Esophagus squamous epithelium (tissue), 5 donors: ENCODE data around the gene CAMK1D. TPM values are rescaled to one million over a fixed set of nuclear protein-coding genes. Genes with fewer than 3 reads are reported as not detected.

Source experiments
- DNase-seq: peaks from one replicate; lab custom pipeline; 2025; lab: John Stamatoyannopoulos, UW
- H3K27ac ChIP-seq, 4 donors: fragments of 200-600 bp; sonication (generic); one replicate each; pipeline ENCODE4 v1.5.1; 2016 to 2019; ENCODE audit warnings: mild to moderate bottlenecking in 1 of 4
- H3K27me3 ChIP-seq, 4 donors: fragments of 200-600 bp; sonication (generic); 1 replicate in 3 of 4; 2 replicates in 1 of 4; pipeline versions ENCODE4 v1.5.1 to v1.6.0; 2017 to 2021; ENCODE audit warnings: antibody characterized with exemption in 1 of 4
- H3K36me3 ChIP-seq, 3 donors: fragments of 200-600 bp; sonication (generic); one replicate each; pipeline ENCODE4 v1.5.1; 2016 to 2019
- H3K4me1 ChIP-seq, 3 donors: fragments of 200-600 bp; sonication (generic); one replicate each; pipeline ENCODE4 v1.5.1; 2017 to 2019
- H3K4me3 ChIP-seq, 4 donors: fragments of 200-600 bp; sonication (generic); 1 replicate in 3 of 4; 2 replicates in 1 of 4; pipeline ENCODE4 v1.5.1; 2016 to 2019; ENCODE audit warnings: mild to moderate bottlenecking in 2 of 4, moderate library complexity in 1 of 4
- H3K9me3 ChIP-seq, 3 donors: fragments of 200-600 bp; sonication (generic); one replicate each; pipeline ENCODE4 v1.5.1; 2016 to 2019
- POLR2A ChIP-seq, 4 donors: fragments of 450-650 bp; IDR thresholded peaks; one replicate each; pipeline ENCODE4 v1.6.1; 2017; ENCODE audit warnings: antibody characterized with exemption in 4 of 4, mild to moderate bottlenecking in 4 of 4, moderate library complexity in 3 of 4
- WGBS, 2 donors: methylation state at CpG; one replicate each; pipeline ENCODE4 v1.1.5; 2018; 5-methylcytosine and 5-hydroxymethylcytosine counted together
- intact Hi-C: fragments of 100-400 bp; cut with DNase I; formaldehyde crosslinking; loops from one replicate; pipeline ENCODE4 v1.15.0; 2022
- total RNA-seq, 4 donors: library from RNA; depleted of rRNA; stranded (reverse); fragments of >200 nt; gene quantifications; one replicate each; pipeline ENCODE4 v1.1.0, GENCODE V29; 2016
- TF ChIP-seq, protein P1 (sequence below), 6 experiments: fragments of 450-650 bp in 4 of 6; fragments of 200-600 bp in 2 of 6; sonication (generic) in 2 of 6; IDR thresholded peaks; one replicate each; pipeline ENCODE4 v1.5.1; 2016 to 2019; ENCODE audit warnings: antibody characterized with exemption in 6 of 6, mild to moderate bottlenecking in 4 of 6, moderate library complexity in 4 of 6
- donor health status: DM: yes; HTN: yes; CAD: no.

CAMK1D gene
- total RNA-seq, 4 donors from 2014 or later, result 3.8 to 11.8 (median 9.9) TPM

- H3K27ac ChIP-seq, result no peak overlapping the region
- peaks cover 0 to 29% (median 5%) of the 10 kb centered on the region in 3 donors for H3K4me1 ChIP-seq
- no peak overlapping the region for H3K4me3 ChIP-seq
- intact Hi-C loops, result no loop called here
- H3K36me3 ChIP-seq, result no peaks in the 10 kb centered on the region
- 91 to 92% methylated on average over 12 to 13 of the region's 14 CpGs for WGBS, 2 donors
- no peak for TF ChIP-seq POLR2A (IDR thresholded peaks at IDR 0.05)
- TF ChIP-seq, protein P1, sequence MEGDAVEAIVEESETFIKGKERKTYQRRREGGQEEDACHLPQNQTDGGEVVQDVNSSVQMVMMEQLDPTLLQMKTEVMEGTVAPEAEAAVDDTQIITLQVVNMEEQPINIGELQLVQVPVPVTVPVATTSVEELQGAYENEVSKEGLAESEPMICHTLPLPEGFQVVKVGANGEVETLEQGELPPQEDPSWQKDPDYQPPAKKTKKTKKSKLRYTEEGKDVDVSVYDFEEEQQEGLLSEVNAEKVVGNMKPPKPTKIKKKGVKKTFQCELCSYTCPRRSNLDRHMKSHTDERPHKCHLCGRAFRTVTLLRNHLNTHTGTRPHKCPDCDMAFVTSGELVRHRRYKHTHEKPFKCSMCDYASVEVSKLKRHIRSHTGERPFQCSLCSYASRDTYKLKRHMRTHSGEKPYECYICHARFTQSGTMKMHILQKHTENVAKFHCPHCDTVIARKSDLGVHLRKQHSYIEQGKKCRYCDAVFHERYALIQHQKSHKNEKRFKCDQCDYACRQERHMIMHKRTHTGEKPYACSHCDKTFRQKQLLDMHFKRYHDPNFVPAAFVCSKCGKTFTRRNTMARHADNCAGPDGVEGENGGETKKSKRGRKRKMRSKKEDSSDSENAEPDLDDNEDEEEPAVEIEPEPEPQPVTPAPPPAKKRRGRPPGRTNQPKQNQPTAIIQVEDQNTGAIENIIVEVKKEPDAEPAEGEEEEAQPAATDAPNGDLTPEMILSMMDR (IDR thresholded peaks at IDR 0.05), result no peak
- DNase-seq, result no peak
- no peaks in the 10 kb centered on the region for H3K27me3 ChIP-seq
- H3K9me3 ChIP-seq, result peaks cover 0 to 8% (median 6%) of the 10 kb centered on the region in 3 donors
These were observed 282.6 kb downstream of the CAMK1D start for GRCh38 chr10:12631787-12632562.

GRCh38 chr10:12633776-12634620, 284.7 kb downstream of the CAMK1D start:
- Histone ChIP-seq H3K27me3 (no peaks in the 10 kb centered on the region), H3K36me3 (no peaks in the 10 kb centered on the region), H3K9me3 (peaks cover 0 to 8% (median 6%) of the 10 kb centered on the region in 3 donors), H3K27ac (no peak overlapping the region), H3K4me1 (peaks cover 4 to 32% (median 5%) of the 10 kb centered on the region in 3 donors), H3K4me3 (no peak overlapping the region)
- TF ChIP-seq, protein P1 (IDR thresholded peaks at IDR 0.05), result no peak
- no peak for TF ChIP-seq POLR2A (IDR thresholded peaks at IDR 0.05)
- 84 to 90% methylated on average over 5 to 8 of the region's 11 CpGs for WGBS, 2 donors
- intact Hi-C loops, result no loop called here
- no peak for DNase-seq

GRCh38 chr10:12634621-12634931, 285.2 kb downstream of the CAMK1D start:
- DNase-seq, result no peak
- intact Hi-C loops, result no loop called here
- H3K9me3 ChIP-seq, result peaks cover 0 to 8% (median 6%) of the 10 kb centered on the region in 3 donors
- H3K36me3 ChIP-seq, result no peaks in the 10 kb centered on the region
- TF ChIP-seq, protein P1 (IDR thresholded peaks at IDR 0.05), result no peak
- TF ChIP-seq POLR2A (IDR thresholded peaks at IDR 0.05), result no peak
- no peak overlapping the region for H3K27ac ChIP-seq
- no peaks in the 10 kb centered on the region for H3K27me3 ChIP-seq
- WGBS, 2 donors, result 85 to 90% methylated on average over 4 to 10 of the region's 10 CpGs
- H3K4me1 ChIP-seq, result peaks cover 2 to 26% (median 4%) of the 10 kb centered on the region in 3 donors
- H3K4me3 ChIP-seq, result no peak overlapping the region

GRCh38 chr10:12635127-12635541, 285.8 kb downstream of the CAMK1D start:
- Histone ChIP-seq H3K36me3 (no peaks in the 10 kb centered on the region), H3K27ac (no peak overlapping the region), H3K4me1 (peaks cover 0 to 20% (median 4%) of the 10 kb centered on the region in 3 donors), H3K9me3 (peaks cover 0 to 8% (median 6%) of the 10 kb centered on the region in 3 donors), H3K4me3 (no peak overlapping the region), H3K27me3 (no peaks in the 10 kb centered on the region)
- TF ChIP-seq, protein P1 (IDR thresholded peaks at IDR 0.05), result no peak
- no peak for TF ChIP-seq POLR2A (IDR thresholded peaks at IDR 0.05)
- intact Hi-C loops, result no loop called here
- DNase-seq, result no peak
- WGBS, 2 donors, result 74 to 76% methylated on average over 9 to 10 of the region's 10 CpGs

- peaks cover 0 to 8% (median 5%) of the 10 kb centered on the region in 3 donors for H3K9me3 ChIP-seq
- peaks cover 0 to 10% (median 4%) of the 10 kb centered on the region in 3 donors for H3K4me1 ChIP-seq
- intact Hi-C loops, result no loop called here
- no peak for DNase-seq
- no peak overlapping the region for H3K4me3 ChIP-seq
- H3K36me3 ChIP-seq, result no peaks in the 10 kb centered on the region
- WGBS, 2 donors, result 75 to 96% methylated on average over 2 to 3 of the region's 3 CpGs
- no peaks in the 10 kb centered on the region for H3K27me3 ChIP-seq
- TF ChIP-seq POLR2A (IDR thresholded peaks at IDR 0.05), result no peak
- TF ChIP-seq, protein P1 (IDR thresholded peaks at IDR 0.05), result no peak
- H3K27ac ChIP-seq, result no peak overlapping the region
These were observed 287.2 kb downstream of the CAMK1D start for GRCh38 chr10:12636571-12636970.
